Mucosa of descending colon (tissue), 3 donors: ENCODE data around the gene DGCR2. TPM values are rescaled to one million over a fixed set of nuclear protein-coding genes. Genes with fewer than 3 reads are reported as not detected.
A peak's percentile ranks its signal among the peaks of the same experiment; 100 is the strongest.
"Not testable (repeated sequence)": the region's sequence is repeated elsewhere in the genome, so short reads cannot be mapped to it uniquely, and the experiment has no call there.

Experiments used
- ATAC-seq: fragments of 200-7000 bp; cut with Tn5 transposase; one replicate; pipeline ENCODE4 v1.9.1; 2020; ENCODE audit warnings: mild to moderate bottlenecking, moderate library complexity
- DNase-seq, 3 donors: peaks; one replicate each; pipeline ENCODE4 v3.0.0-alpha.2; 2020
- H3K36me3 ChIP-seq: fragments of 200-600 bp; one replicate; pipeline ENCODE4 v1.8.0; 2021; ENCODE audit warnings: low read depth, mild to moderate bottlenecking
- H3K4me1 ChIP-seq: fragments of 200-600 bp; one replicate; pipeline ENCODE4 v1.8.0; 2021; ENCODE audit warnings: low read depth, mild to moderate bottlenecking
- H3K4me3 ChIP-seq: fragments of 200-600 bp; one replicate; pipeline ENCODE4 v1.8.0; 2021; ENCODE audit warnings: mild to moderate bottlenecking
- H3K9me3 ChIP-seq: fragments of 200-600 bp; one replicate; pipeline ENCODE4 v1.8.0; 2021; ENCODE audit warnings: mild to moderate bottlenecking
- CTCF ChIP-seq: fragments of 200-600 bp; IDR thresholded peaks from one replicate; pipeline ENCODE4 v1.8.0; 2022; ENCODE audit warnings: antibody characterized with exemption, mild to moderate bottlenecking
- intact Hi-C, 2 donors: fragments of 100-400 bp; cut with DNase I in 1 of 2; cut with micrococcal nuclease in 1 of 2; formaldehyde crosslinking; loops; one replicate each; pipeline versions ENCODE4 v1.11.0 to v1.11.1; 2022; cut with DNase I, micrococcal nuclease
- total RNA-seq, 3 donors: library from RNA; stranded (reverse); fragmentation: NEBNext Ultra II Directional in 2 of 3; extraction: Animal tissue kit (Norgen Biotek cat#: 25700) in 2 of 3; gene quantifications; one replicate each; pipeline versions ENCODE4 v1.2.1 to v1.2.4, GENCODE V29; 2021 to 2023
- donor health status: DM: no; HTN: no; CAD: no; lungs with moderate emphysema.
- donor health status: DM: no; HTN: no; CAD: no.
- donor health status: DM: no; HTN: yes; CAD: no.

The DGCR2 gene
- total RNA-seq, 3 donors from 2014 or later: 68.4 to 100 (median 79.8) TPM

DNA sequence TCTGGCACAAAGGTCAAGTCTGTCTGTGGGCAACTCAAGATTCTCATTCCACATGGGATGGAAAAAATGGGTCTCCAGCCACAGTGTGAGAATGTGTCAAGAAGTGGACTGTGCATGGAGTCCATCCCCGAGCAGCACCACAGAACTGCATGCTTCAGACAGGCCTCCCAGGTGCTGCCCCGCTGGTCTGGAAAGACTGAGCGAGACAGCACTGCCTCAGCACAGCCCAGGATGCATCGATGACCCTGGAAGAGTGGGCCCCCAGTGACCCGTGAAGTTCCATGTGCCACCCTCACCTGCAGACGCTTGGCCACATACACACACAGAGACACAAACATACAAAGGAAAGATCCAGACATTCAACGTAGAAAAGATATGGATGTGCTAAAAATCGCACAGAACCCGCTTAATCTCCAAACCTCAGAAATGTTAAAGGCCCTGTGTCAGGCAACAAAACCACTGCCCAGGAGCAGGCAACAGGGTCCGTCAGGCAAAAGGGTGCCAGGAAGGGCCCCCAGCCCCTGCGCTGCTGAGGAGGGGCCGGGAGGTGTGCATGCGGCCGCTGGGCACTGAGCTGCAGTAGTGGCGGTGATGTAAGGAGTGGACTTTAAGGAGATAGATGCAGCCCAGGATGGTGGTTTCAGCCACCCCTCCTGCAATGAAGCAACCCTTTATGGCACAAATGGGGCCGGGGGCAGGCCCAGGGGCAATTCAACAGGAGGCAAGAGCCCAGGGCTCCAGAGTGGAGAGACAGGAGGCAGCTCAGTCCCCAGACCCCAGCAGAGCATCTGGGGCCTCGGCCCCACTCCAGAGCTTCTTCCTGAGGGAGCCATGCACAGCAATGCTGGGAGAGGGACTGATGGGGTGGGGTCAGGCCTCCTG lies 84.7 kb downstream of the DGCR2 start:
- Histone ChIP-seq H3K9me3 (no peaks in the 10 kb centered on the region), H3K4me3 (no peak overlapping the region), H3K4me1 (no peaks in the 10 kb centered on the region), H3K36me3 (peaks cover 4% of the 10 kb centered on the region)
- ATAC-seq (no peak), DNase-seq (peak in 1 of 3 donors; percentile 15)
- no peak for TF ChIP-seq CTCF
- intact Hi-C loops: no loop called here

GRCh38 chr22:19036523-19037273 lies 85.5 kb downstream of the DGCR2 start:
- no peaks in the 10 kb centered on the region for H3K9me3 ChIP-seq
- intact Hi-C loops: no loop called here
- H3K4me3 ChIP-seq: no peak overlapping the region
- H3K4me1 ChIP-seq: no peaks in the 10 kb centered on the region
- no peak for ATAC-seq
- H3K36me3 ChIP-seq: peaks cover 4% of the 10 kb centered on the region
- TF ChIP-seq CTCF: no peak
- DNase-seq: peak in 1 of 3 donors; percentile 25

DNA sequence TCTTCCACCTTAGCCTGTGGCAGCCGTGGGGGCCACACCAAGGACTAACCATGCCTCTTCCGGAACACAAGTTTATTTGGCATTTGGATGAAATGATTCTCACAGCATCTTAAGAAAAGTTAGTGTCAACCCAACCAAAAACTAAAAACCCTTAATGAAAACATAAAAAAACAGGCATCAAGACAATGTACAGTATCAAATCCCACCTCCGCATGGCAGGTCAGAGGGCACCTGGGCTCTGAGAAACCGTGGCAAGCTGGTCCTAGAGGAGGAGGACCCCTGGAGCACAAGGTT lies 86.0 kb downstream of the DGCR2 start:
- no peaks in the 10 kb centered on the region for H3K9me3 ChIP-seq
- DNase-seq (peak in 1 of 3 donors; percentile 13), ATAC-seq (no peak)
- H3K36me3 ChIP-seq: peaks cover 4% of the 10 kb centered on the region
- TF ChIP-seq CTCF: no peak
- H3K4me1 ChIP-seq: no peaks in the 10 kb centered on the region
- H3K4me3 ChIP-seq: no peak overlapping the region
- intact Hi-C loops: no loop called here

DNA sequence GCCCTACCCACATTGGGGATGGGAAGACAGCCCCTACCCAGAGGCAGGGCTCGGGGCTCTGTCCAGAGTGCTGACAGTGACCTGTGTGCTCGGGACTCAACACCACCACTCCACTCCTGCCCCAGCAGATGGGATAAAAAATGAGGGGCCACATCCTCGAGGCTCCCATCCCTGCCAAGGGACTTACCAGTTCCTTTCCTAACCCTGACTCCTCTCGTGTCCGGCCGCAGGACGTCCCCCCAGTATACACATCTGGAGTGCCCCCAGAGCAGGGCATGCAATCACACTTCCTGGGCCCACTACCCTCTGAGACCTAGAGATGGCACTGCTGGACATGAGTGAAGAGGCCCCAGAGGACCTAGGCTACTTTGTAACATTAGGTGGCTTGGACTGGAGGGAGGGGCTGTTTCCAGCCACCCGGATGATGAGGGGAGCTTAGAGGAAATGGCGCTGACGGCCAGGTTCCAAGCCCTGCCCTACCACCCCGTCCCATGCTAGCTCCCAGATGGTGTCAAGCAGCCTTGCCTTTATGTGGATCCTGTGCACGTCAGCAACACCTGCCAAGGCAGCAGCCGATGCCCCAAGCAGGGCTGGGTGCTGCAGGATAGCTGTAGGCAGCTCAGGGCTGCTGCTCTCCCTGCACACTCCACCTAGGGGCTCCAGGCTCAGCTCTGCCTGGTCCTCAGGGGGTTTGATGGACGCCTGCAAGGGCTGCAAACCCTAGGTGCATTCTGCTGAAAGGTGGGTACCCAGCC lies 86.6 kb downstream of the DGCR2 start:
- TF ChIP-seq CTCF: no peak
- intact Hi-C loops: no loop called here
- ATAC-seq: peak; percentile 19
- peak in 1 of 3 donors; percentile 27 for DNase-seq
- peaks cover 4% of the 10 kb centered on the region for H3K36me3 ChIP-seq
- H3K4me3 ChIP-seq: no peak overlapping the region
- no peaks in the 10 kb centered on the region for H3K9me3 ChIP-seq
- no peaks in the 10 kb centered on the region for H3K4me1 ChIP-seq

DNA sequence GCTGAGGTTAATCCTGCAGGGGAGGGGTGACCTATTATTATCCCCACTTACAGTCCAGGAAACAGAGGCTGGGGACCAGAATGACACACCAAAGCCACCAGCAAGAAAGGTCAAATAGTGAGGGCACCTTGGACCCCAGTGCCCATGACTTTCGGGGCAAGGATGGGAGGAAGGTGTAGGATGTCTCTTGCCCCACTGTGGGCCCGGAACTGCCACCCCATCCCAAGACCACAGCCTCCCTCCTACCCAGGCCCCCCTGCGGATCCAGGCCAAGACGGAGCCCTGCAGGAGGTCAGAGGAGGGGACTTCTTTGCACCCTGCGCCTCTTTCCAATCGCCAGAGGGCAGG lies 87.1 kb downstream of the DGCR2 start:
- DNase-seq, H3K4me1 ChIP-seq, intact Hi-C loops, H3K9me3 ChIP-seq, H3K4me3 ChIP-seq, H3K36me3 ChIP-seq, ATAC-seq: not testable (repeated sequence)

DNA sequence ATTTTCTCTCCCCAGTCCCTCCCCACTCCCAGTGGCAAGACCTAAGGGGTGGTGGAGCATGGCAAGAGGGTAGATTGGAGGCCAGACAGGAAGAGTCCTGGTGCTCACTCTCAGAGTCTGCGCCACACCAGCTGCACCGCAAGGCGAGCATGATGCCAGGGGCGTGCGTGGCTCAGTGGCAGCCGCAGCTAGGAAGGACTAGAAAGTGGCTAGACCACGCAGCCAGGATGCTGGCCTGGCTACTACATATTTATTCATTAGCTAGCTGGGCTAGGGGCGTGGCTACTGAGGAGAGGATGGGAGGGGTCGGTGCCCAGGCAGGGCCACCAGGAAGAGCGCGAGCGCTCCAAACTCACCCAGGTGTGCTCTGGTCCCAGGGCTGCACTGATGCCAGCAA lies 87.5 kb downstream of the DGCR2 start:
- H3K36me3 ChIP-seq, H3K4me1 ChIP-seq, intact Hi-C loops, H3K4me3 ChIP-seq, ATAC-seq, H3K9me3 ChIP-seq: not testable (repeated sequence)
- DNase-seq: peak in 1 of 3 donors; percentile 23

- intact Hi-C loops, H3K36me3 ChIP-seq, H3K4me1 ChIP-seq, ATAC-seq, H3K9me3 ChIP-seq, H3K4me3 ChIP-seq: not testable (repeated sequence)
- peak in 1 of 3 donors; percentile 24 for DNase-seq
Observed at GRCh38 chr22:19034031-19034723, 88.0 kb downstream of the DGCR2 start.

GRCh38 chr22:19033568-19033905 lies 88.7 kb downstream of the DGCR2 start:
- DNase-seq, intact Hi-C loops, ATAC-seq, H3K4me1 ChIP-seq, H3K9me3 ChIP-seq, H3K4me3 ChIP-seq, H3K36me3 ChIP-seq: not testable (repeated sequence)

GRCh38 chr22:19032898-19033567 lies 89.2 kb downstream of the DGCR2 start:
- intact Hi-C loops, H3K9me3 ChIP-seq, H3K36me3 ChIP-seq, H3K4me3 ChIP-seq, DNase-seq, H3K4me1 ChIP-seq: not testable (repeated sequence)
- peak; percentile 9 for ATAC-seq
